Measurements from ENCODE around the gene CDH4. TPM values are rescaled to one million over a fixed set of nuclear protein-coding genes. Genes with fewer than 3 reads are reported as not detected.

The CDH4 gene
- total RNA-seq, 1 donor from 2014 or later, result 0.23 TPM

GRCh38 chr20:61916318-61916891 lies 664.3 kb downstream of the CDH4 start:
- no peak overlapping the region for H3K27ac Mint-ChIP-seq (ENCODE audit: unreplicated experiment)

GRCh38 chr20:61917474-61918145 lies 665.5 kb downstream of the CDH4 start:
- no peak overlapping the region for H3K4me3 Mint-ChIP-seq (ENCODE audit: unreplicated experiment)
- H3K27ac Mint-ChIP-seq (ENCODE audit: unreplicated experiment), result no peak overlapping the region
- no peaks in the 10 kb centered on the region for H3K9me3 Mint-ChIP-seq (ENCODE audit: unreplicated experiment)
- H3K36me3 Mint-ChIP-seq (ENCODE audit: low read depth, unreplicated experiment), result no peaks in the 10 kb centered on the region
- no peaks in the 10 kb centered on the region for H3K4me1 Mint-ChIP-seq (ENCODE audit: unreplicated experiment)
- no peak for DNase-seq (ENCODE audit: low spot score)
- TF ChIP-seq, protein P1, sequence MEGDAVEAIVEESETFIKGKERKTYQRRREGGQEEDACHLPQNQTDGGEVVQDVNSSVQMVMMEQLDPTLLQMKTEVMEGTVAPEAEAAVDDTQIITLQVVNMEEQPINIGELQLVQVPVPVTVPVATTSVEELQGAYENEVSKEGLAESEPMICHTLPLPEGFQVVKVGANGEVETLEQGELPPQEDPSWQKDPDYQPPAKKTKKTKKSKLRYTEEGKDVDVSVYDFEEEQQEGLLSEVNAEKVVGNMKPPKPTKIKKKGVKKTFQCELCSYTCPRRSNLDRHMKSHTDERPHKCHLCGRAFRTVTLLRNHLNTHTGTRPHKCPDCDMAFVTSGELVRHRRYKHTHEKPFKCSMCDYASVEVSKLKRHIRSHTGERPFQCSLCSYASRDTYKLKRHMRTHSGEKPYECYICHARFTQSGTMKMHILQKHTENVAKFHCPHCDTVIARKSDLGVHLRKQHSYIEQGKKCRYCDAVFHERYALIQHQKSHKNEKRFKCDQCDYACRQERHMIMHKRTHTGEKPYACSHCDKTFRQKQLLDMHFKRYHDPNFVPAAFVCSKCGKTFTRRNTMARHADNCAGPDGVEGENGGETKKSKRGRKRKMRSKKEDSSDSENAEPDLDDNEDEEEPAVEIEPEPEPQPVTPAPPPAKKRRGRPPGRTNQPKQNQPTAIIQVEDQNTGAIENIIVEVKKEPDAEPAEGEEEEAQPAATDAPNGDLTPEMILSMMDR (IDR thresholded peaks at IDR 0.05; ENCODE audit: unreplicated experiment), result no peak
- peaks cover 2% of the 10 kb centered on the region for H3K27me3 Mint-ChIP-seq (ENCODE audit: unreplicated experiment)

More at GRCh38 chr20:61916318-61916891, 664.3 kb downstream of the CDH4 start:
- DNase-seq (ENCODE audit: low spot score), result no peak
- no peak overlapping the region for H3K4me3 Mint-ChIP-seq (ENCODE audit: unreplicated experiment)
- H3K4me1 Mint-ChIP-seq (ENCODE audit: unreplicated experiment), result no peaks in the 10 kb centered on the region
- peaks cover 2% of the 10 kb centered on the region for H3K27me3 Mint-ChIP-seq (ENCODE audit: unreplicated experiment)
- TF ChIP-seq, protein P1 (IDR thresholded peaks at IDR 0.05; ENCODE audit: unreplicated experiment), result no peak
- H3K9me3 Mint-ChIP-seq (ENCODE audit: unreplicated experiment), result no peaks in the 10 kb centered on the region
- H3K36me3 Mint-ChIP-seq (ENCODE audit: low read depth, unreplicated experiment), result no peaks in the 10 kb centered on the region

DNA sequence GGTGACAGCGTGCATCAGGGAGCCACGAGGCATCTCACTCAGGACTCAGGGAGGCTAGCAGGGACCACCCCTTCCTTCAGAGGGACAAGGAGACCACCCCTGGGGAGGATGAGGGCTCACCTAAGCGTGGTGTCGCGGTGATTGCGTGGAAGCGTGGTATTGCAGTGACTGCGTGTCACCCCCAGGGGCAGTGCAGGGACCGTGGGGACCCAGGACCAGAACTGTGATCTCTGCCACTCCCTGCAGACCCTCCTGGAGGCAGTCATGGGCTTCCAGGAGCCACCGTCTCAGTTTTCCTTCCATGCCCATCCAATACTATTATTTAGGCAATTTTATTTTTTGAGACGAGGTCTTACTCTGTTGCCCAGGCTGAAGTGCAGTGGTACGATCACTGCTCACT lies 666.5 kb downstream of the CDH4 start:
- Mint-ChIP-seq H3K9me3 (ENCODE audit: unreplicated experiment) (no peaks in the 10 kb centered on the region), H3K27me3 (ENCODE audit: unreplicated experiment) (peaks cover 2% of the 10 kb centered on the region), H3K36me3 (ENCODE audit: low read depth, unreplicated experiment) (no peaks in the 10 kb centered on the region), H3K27ac (ENCODE audit: unreplicated experiment) (no peak overlapping the region), H3K4me3 (ENCODE audit: unreplicated experiment) (no peak overlapping the region), H3K4me1 (ENCODE audit: unreplicated experiment) (no peaks in the 10 kb centered on the region)
- no peak for DNase-seq (ENCODE audit: low spot score)
- TF ChIP-seq, protein P1 (IDR thresholded peaks at IDR 0.05; ENCODE audit: unreplicated experiment), result no peak

DNA sequence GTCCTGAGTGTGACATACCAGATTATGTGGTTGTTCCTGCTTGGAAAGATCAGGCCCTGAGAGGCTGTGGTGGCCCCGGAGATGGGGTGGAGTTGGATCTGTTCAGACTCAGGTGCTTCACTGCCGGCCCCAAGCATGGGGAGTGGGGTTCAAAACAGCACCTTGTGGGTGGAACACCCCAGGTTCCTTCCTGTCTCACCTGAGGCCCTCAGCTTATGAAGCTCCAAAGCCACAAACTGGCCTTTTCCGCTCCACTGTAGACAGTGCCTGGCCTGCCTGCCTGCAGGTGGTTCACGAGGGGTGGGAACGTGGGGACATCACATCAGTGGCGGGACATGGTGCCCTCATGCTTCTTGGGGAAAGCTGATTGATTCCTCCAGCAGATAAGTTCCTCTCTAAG lies 667.2 kb downstream of the CDH4 start:
- TF ChIP-seq, protein P1 (IDR thresholded peaks at IDR 0.05; ENCODE audit: unreplicated experiment), result no peak
- Mint-ChIP-seq H3K27ac (ENCODE audit: unreplicated experiment) (no peak overlapping the region), H3K27me3 (ENCODE audit: unreplicated experiment) (peaks cover 2% of the 10 kb centered on the region), H3K9me3 (ENCODE audit: unreplicated experiment) (no peaks in the 10 kb centered on the region), H3K36me3 (ENCODE audit: low read depth, unreplicated experiment) (no peaks in the 10 kb centered on the region), H3K4me1 (ENCODE audit: unreplicated experiment) (no peaks in the 10 kb centered on the region), H3K4me3 (ENCODE audit: unreplicated experiment) (no peak overlapping the region)
- DNase-seq (ENCODE audit: low spot score), result no peak

- DNase-seq (ENCODE audit: low spot score), result no peak
- TF ChIP-seq, protein P1 (IDR thresholded peaks at IDR 0.05; ENCODE audit: unreplicated experiment), result no peak
- Mint-ChIP-seq H3K27me3 (ENCODE audit: unreplicated experiment) (peaks cover 2% of the 10 kb centered on the region), H3K9me3 (ENCODE audit: unreplicated experiment) (no peaks in the 10 kb centered on the region), H3K4me3 (ENCODE audit: unreplicated experiment) (no peak overlapping the region), H3K36me3 (ENCODE audit: low read depth, unreplicated experiment) (no peaks in the 10 kb centered on the region), H3K4me1 (ENCODE audit: unreplicated experiment) (no peaks in the 10 kb centered on the region), H3K27ac (ENCODE audit: unreplicated experiment) (no peak overlapping the region)
Observed at GRCh38 chr20:61919675-61920365, 667.8 kb downstream of the CDH4 start.

All from endothelial cell (in vitro differentiated cells).